Activated effector memory CD4-positive, alpha-beta T cell treated with anti-CD3 and anti-CD28 coated beads, Interleukin-2, amount 50 U/mL, for 16 hours (primary cell): ENCODE measurements around the gene HLA-A.

Source experiments
- DNase-seq: peaks from one replicate; pipeline ENCODE4 v3.0.0-alpha.2; 2020

HLA-A gene

GRCh38 chr6:29992807-29993206 lies 50.5 kb downstream of the HLA-A start:
- no peak for DNase-seq

DNA sequence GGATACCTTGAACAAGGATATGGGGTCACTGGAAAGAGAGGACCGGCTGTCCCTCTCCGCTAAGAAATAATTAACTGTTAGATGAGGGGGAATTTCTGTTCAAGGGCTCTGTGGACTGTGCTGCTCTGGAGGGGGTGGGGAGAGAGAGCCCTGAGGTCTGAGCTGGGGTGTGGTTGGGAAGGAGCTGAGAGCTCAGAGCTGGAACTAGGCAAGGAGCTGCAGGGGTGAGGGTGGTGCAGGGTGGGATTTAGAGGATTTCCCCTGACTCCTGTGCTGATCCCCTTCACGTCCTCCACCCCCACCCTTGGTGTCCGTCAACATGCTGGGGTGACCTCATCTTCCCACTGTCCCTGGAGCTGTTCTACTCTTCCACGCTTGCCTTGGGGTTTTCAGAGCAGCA lies 52.5 kb downstream of the HLA-A start:
- no peak for DNase-seq

DNA sequence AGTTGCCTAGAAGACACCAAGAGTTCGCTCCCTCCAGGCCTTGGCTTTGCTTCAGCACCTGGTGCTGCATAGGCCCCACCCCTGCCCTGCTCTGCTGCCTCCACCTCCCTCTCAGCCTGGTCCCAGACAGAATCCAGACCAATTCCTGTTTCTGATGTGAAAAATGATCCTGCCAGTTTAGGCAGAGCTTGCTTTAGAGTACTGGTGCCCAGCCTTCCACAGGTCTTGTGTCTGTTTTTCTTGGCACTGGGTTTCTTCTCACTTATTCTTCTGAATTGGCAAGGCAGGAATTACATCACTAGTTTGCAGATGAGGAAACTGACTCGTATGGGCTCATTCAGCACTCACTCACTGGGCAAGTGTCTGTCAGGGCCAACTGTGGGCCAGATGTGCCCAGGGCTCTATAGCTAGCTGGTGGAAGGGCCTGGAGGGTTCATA lies 53.0 kb downstream of the HLA-A start:
- no peak for DNase-seq
